Smooth muscle cell (in vitro differentiated cells): Measurements from ENCODE around the gene COX15. TPM values are rescaled to one million over a fixed set of nuclear protein-coding genes. Genes with fewer than 3 reads are reported as not detected.
"Not testable (repeated sequence)": the region's sequence is repeated elsewhere in the genome, so short reads cannot be mapped to it uniquely, and the experiment has no call there.

Experiments
- DNase-seq: peaks from one replicate; lab custom pipeline; 2025; ENCODE audit not compliant: unreplicated experiment; lab: John Stamatoyannopoulos, UW
- H2AFZ ChIP-seq: fragments of 200-600 bp; sonication (generic); 2 replicates; pipeline ENCODE4 v1.6.0; 2016; ENCODE audit warnings: antibody characterized with exemption, low read depth, mild to moderate bottlenecking
- H3F3A ChIP-seq: fragments of 200-600 bp; sonication (generic); 2 replicates; pipeline ENCODE4 v1.6.0; 2017; ENCODE audit warnings: antibody characterized with exemption, low read depth
- H3K27ac ChIP-seq: fragments of 200-600 bp; sonication (generic); 2 replicates; pipeline ENCODE4 v1.5.1; 2016; ENCODE audit warnings: low read depth, mild to moderate bottlenecking
- H3K27me3 ChIP-seq: fragments of 200-600 bp; sonication (generic); 2 replicates; pipeline ENCODE4 v1.6.1; 2016; ENCODE audit warnings: low read depth, mild to moderate bottlenecking
- H3K36me3 ChIP-seq: fragments of 200-600 bp; sonication (generic); 2 replicates; pipeline ENCODE4 v1.5.1; 2016; ENCODE audit warnings: low read depth
- H3K4me1 ChIP-seq: fragments of 200-600 bp; sonication (generic); 2 replicates; pipeline ENCODE4 v1.5.1; 2016; ENCODE audit warnings: low read depth
- H3K4me2 ChIP-seq: fragments of 200-600 bp; sonication (generic); 2 replicates; pipeline ENCODE4 v1.6.0; 2016; ENCODE audit warnings: mild to moderate bottlenecking
- H3K4me3 ChIP-seq: fragments of 200-600 bp; sonication (generic); 2 replicates; pipeline ENCODE4 v1.5.1; 2016; ENCODE audit warnings: mild to moderate bottlenecking
- H3K79me2 ChIP-seq: fragments of 200-600 bp; sonication (generic); 2 replicates; pipeline ENCODE4 v1.6.0; 2016; ENCODE audit warnings: low read depth, mild to moderate bottlenecking
- H3K9ac ChIP-seq: fragments of 200-600 bp; sonication (generic); 2 replicates; pipeline ENCODE4 v1.6.0; 2016; ENCODE audit warnings: low read depth
- H3K9me3 ChIP-seq: fragments of 200-600 bp; sonication (generic); replicated peaks from 2 replicates; pipeline ENCODE4 v1.5.1; 2016; ENCODE audit warnings: low read depth
- H4K20me1 ChIP-seq: fragments of 200-600 bp; sonication (generic); 2 replicates; pipeline ENCODE4 v1.6.0; 2016; ENCODE audit warnings: low read depth
- WGBS: methylation state at CpG from one replicate; pipeline ENCODE4 v1.1.7; 2016; ENCODE audit warnings: low lambda C conversion rate; 5-methylcytosine and 5-hydroxymethylcytosine counted together
- polyA plus RNA-seq: library from polyadenylated mRNA; unstranded; fragments of >200 nt; fragmentation: Nextera tagmentation; extraction: Ambion mirVana; gene quantifications from 2 replicates; pipeline ENCODE4 v1.2.1, GENCODE V29; 2016
- total RNA-seq: library from RNA; depleted of rRNA; stranded (reverse); fragments of >200 nt; gene quantifications from 2 replicates; pipeline ENCODE4 v1.2.3, GENCODE V29; 2014
- TF ChIP-seq, protein P1 (sequence below): fragments of 200-600 bp; sonication (generic); IDR thresholded peaks from 2 replicates; pipeline ENCODE4 v1.5.1; 2017; ENCODE audit warnings: borderline replicate concordance, mild to moderate bottlenecking, antibody characterized with exemption; ENCODE audit not compliant: insufficient read depth, poor library complexity, severe bottlenecking

The COX15 gene
- total and polyA plus RNA-seq, 2 experiments from 2014 or later, result 16.9 to 21.3 TPM

DNA sequence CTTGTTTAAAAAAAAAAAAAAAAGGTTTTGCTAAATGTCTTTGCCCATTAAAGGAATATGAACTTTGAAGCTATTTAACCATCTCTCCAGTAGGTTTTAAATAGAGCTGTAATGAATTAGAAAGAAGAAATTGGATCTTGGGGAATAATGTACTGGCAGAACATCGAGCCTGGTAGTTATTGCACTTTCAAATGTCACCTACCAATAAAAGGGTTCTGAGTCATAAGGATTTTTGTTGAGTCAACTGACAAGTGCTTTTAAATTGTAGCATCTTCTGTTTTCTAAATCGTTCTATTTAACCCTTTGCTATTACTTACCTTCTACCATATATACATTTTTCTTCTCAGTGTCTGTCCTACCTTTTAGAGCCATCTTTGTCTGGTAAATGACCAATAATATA lies 10.8 kb upstream of the COX15 start:
- Histone ChIP-seq H3F3A (no peaks in the 10 kb centered on the region), H3K27me3 (no peaks in the 10 kb centered on the region), H3K79me2 (no peaks in the 10 kb centered on the region), H3K4me2 (no peak overlapping the region), H4K20me1 (peaks cover 3% of the 10 kb centered on the region), H3K4me3 (no peak overlapping the region), H3K9me3 (peaks cover 11% of the 10 kb centered on the region), H2AFZ (no peak overlapping the region), H3K36me3 (peaks cover 34% of the 10 kb centered on the region), H3K9ac (no peak overlapping the region), H3K4me1 (no peaks in the 10 kb centered on the region), H3K27ac (no peak overlapping the region)
- DNase-seq, result no peak
- TF ChIP-seq, protein P1, sequence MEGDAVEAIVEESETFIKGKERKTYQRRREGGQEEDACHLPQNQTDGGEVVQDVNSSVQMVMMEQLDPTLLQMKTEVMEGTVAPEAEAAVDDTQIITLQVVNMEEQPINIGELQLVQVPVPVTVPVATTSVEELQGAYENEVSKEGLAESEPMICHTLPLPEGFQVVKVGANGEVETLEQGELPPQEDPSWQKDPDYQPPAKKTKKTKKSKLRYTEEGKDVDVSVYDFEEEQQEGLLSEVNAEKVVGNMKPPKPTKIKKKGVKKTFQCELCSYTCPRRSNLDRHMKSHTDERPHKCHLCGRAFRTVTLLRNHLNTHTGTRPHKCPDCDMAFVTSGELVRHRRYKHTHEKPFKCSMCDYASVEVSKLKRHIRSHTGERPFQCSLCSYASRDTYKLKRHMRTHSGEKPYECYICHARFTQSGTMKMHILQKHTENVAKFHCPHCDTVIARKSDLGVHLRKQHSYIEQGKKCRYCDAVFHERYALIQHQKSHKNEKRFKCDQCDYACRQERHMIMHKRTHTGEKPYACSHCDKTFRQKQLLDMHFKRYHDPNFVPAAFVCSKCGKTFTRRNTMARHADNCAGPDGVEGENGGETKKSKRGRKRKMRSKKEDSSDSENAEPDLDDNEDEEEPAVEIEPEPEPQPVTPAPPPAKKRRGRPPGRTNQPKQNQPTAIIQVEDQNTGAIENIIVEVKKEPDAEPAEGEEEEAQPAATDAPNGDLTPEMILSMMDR, result no peak
- 86% methylated on average over 2 of the region's 2 CpGs for WGBS

DNA sequence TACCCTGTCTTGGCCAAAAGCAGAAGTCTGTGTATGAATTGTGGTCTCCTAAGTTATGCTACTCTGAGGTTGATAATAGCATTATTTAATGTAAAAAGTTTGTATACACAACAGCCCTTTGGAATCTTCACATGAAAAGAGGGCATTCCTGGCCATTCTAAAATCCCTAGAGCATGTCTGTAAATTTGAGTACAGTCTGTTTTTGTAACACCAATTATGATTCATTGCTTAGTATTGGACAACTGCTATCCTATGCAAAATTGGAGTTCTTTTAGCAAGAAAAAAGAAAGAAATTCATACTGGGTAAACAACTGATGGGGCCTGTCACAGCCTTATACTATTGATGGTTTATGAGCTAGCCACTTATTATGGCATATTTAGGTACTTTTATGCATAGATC lies 10.3 kb upstream of the COX15 start:
- peaks cover 11% of the 10 kb centered on the region for H3K9me3 ChIP-seq
- no peaks in the 10 kb centered on the region for H3K27me3 ChIP-seq
- H3K4me3 ChIP-seq, result no peak overlapping the region
- no peaks in the 10 kb centered on the region for H3K79me2 ChIP-seq
- no peak overlapping the region for H2AFZ ChIP-seq
- H3K4me1 ChIP-seq, result no peaks in the 10 kb centered on the region
- H3K27ac ChIP-seq, result no peak overlapping the region
- H3K36me3 ChIP-seq, result peaks cover 33% of the 10 kb centered on the region
- H3F3A ChIP-seq, result no peaks in the 10 kb centered on the region
- no peak overlapping the region for H3K9ac ChIP-seq
- TF ChIP-seq, protein P1, result no peak
- no peak overlapping the region for H3K4me2 ChIP-seq
- peaks cover 3% of the 10 kb centered on the region for H4K20me1 ChIP-seq
- DNase-seq, result no peak

DNA sequence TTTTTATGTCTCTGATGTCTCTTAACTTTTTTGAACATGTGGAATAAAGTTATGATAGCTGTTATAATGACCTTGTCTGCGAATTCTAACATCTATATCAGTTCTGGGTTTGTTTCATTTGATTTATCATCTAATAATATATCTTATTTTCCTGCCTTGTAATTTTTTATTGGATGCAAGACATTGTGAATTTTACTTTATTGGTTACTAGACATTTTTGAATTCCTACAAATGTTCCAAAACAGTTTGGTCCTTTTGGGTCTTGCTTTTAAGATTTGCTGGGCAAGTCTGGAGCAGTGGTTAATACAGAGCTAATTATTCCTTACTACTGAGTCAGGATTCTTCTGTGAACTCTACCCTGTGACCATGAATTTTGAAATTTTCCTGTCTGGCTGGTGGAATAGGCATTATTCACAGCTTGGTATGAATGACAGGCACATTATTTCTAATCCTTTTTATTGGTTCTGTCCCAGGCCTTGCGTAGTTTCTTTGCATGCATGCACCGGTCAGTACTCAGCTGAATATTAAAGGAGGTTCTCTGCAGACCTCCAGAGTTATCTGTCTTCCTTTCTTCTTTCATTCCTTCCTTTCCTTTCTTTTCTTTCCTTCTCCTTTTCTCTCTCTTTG lies 9.1 kb upstream of the COX15 start:
- H3K4me3 ChIP-seq, result no peak overlapping the region
- no peaks in the 10 kb centered on the region for H3F3A ChIP-seq
- no peak overlapping the region for H3K4me2 ChIP-seq
- DNase-seq, result no peak
- no peak overlapping the region for H2AFZ ChIP-seq
- TF ChIP-seq, protein P1, result no peak
- no peaks in the 10 kb centered on the region for H3K27me3 ChIP-seq
- no peaks in the 10 kb centered on the region for H3K79me2 ChIP-seq
- WGBS, result 90% methylated on average over 3 of the region's 3 CpGs
- no peak overlapping the region for H3K27ac ChIP-seq
- peaks cover 11% of the 10 kb centered on the region for H3K9me3 ChIP-seq
- no peak overlapping the region for H3K9ac ChIP-seq
- peaks cover 3% of the 10 kb centered on the region for H4K20me1 ChIP-seq
- H3K4me1 ChIP-seq, result no peaks in the 10 kb centered on the region
- peaks cover 31% of the 10 kb centered on the region for H3K36me3 ChIP-seq

DNA sequence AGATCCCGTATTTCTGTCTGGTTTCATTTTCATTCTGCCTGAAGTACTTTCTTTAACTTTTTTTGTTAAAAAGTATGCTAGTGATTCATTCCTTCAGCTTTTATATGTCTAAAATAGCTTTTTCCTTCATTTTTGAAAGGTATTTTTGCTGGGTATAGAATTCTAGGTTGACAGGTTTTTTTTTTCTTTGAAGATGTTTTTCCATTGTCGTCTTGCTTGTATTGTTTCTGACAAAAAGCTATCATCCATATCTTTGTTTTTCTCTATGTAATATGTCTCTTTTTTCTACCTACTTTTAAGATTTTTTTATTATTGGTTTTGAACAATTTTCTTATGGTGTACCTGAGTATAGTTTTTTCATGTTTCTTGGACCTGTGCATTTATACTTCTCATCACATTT lies 8.3 kb upstream of the COX15 start:
- no peak overlapping the region for H3K4me3 ChIP-seq
- H3K27ac ChIP-seq, result no peak overlapping the region
- peaks cover 3% of the 10 kb centered on the region for H4K20me1 ChIP-seq
- peaks cover 31% of the 10 kb centered on the region for H3K36me3 ChIP-seq
- H2AFZ ChIP-seq, result no peak overlapping the region
- 100% methylated on average over 2 of the region's 2 CpGs for WGBS
- no peak overlapping the region for H3K9ac ChIP-seq
- TF ChIP-seq, protein P1, result no peak
- no peaks in the 10 kb centered on the region for H3F3A ChIP-seq
- H3K9me3 ChIP-seq, result peaks cover 11% of the 10 kb centered on the region
- H3K27me3 ChIP-seq, result no peaks in the 10 kb centered on the region
- DNase-seq, result no peak
- no peak overlapping the region for H3K4me2 ChIP-seq
- H3K79me2 ChIP-seq, result no peaks in the 10 kb centered on the region
- no peaks in the 10 kb centered on the region for H3K4me1 ChIP-seq

DNA sequence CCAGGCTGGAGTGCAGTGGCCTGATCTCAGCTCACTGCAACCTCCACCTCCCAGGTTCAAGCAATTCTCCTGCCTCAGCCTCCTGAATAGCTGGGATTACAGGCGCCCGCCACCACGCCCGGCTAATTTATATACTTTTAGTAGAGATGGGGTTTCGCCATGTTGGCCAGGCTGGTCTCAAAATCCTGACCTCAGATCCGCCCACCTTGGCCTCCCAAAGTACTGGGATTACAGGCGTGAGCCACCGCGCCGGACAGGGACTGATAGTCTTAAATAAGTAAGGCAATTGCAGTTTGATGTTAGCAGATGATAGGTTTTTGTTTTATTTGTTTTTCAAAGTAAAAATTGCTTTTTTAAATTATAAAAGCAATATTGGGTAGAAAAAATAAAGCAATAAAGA lies 2.2 kb upstream of the COX15 start:
- not testable (repeated sequence) for H3K9me3 ChIP-seq, H2AFZ ChIP-seq, H3K36me3 ChIP-seq, H3K4me2 ChIP-seq, H3K4me3 ChIP-seq, H3K27me3 ChIP-seq, H3K27ac ChIP-seq, DNase-seq, H4K20me1 ChIP-seq, H3F3A ChIP-seq, H3K9ac ChIP-seq
- peaks cover 13% of the 10 kb centered on the region for H3K4me1 ChIP-seq
- H3K79me2 ChIP-seq, result peaks cover 13% of the 10 kb centered on the region
- 98% methylated on average over 10 of the region's 10 CpGs for WGBS
